Activated T-helper 2 cell treated with anti-CD3 and anti-CD28 coated beads, Interferon-gamma antibody, Interleukin-2, Interleukin-4, amounts not matched to agents 10 μg/mL and 5 μg/mL and 100 μg/mL, durations not matched to agents 14 hours and 24 hours and 36 hours (primary cell): Measurements from ENCODE around the gene CADPS2. TPM values are rescaled to one million over a fixed set of nuclear protein-coding genes. Genes with fewer than 3 reads are reported as not detected.

Experiments used
- DNase-seq: peaks from one replicate; pipeline ENCODE4 v3.0.0; 2021; ENCODE audit warnings: low spot score
- H3K27ac Mint-ChIP-seq: one replicate; pipeline ENCODE4 v1.8.0; 2021; ENCODE audit warnings: mixed read lengths
- H3K27me3 Mint-ChIP-seq: one replicate; pipeline ENCODE4 v1.8.0; 2021; ENCODE audit warnings: low read depth, mixed read lengths
- H3K36me3 Mint-ChIP-seq: one replicate; pipeline ENCODE4 v1.8.0; 2021; ENCODE audit warnings: low read depth, mixed read lengths
- H3K4me1 Mint-ChIP-seq: one replicate; pipeline ENCODE4 v1.8.0; 2021; ENCODE audit warnings: low read depth, mixed read lengths
- H3K4me3 Mint-ChIP-seq: one replicate; pipeline ENCODE4 v1.8.0; 2021; ENCODE audit warnings: low read depth, mild to moderate bottlenecking, moderate library complexity, mixed read lengths
- H3K9me3 Mint-ChIP-seq: one replicate; pipeline ENCODE4 v1.8.0; 2021; ENCODE audit warnings: mixed read lengths
- intact Hi-C: fragments of 100-400 bp; cut with micrococcal nuclease; formaldehyde crosslinking; loops from one replicate; pipeline ENCODE4 v1.15.1; 2023
- total RNA-seq: library from RNA; stranded (reverse); gene quantifications from 2 replicates; pipeline ENCODE4 v1.2.3, GENCODE V29; 2022

CADPS2 gene
- total RNA-seq, 1 donor from 2014 or later: not detected

- DNase-seq: no peak
- intact Hi-C loops: no loop called here
- no peaks in the 10 kb centered on the region for H3K9me3 Mint-ChIP-seq
- no peak overlapping the region for H3K27ac Mint-ChIP-seq
- no peaks in the 10 kb centered on the region for H3K4me1 Mint-ChIP-seq
- no peaks in the 10 kb centered on the region for H3K27me3 Mint-ChIP-seq
- H3K4me3 Mint-ChIP-seq: no peak overlapping the region
- H3K36me3 Mint-ChIP-seq: no peaks in the 10 kb centered on the region
Measured at GRCh38 chr7:122363144-122363543, 523.1 kb downstream of the CADPS2 start.

DNA sequence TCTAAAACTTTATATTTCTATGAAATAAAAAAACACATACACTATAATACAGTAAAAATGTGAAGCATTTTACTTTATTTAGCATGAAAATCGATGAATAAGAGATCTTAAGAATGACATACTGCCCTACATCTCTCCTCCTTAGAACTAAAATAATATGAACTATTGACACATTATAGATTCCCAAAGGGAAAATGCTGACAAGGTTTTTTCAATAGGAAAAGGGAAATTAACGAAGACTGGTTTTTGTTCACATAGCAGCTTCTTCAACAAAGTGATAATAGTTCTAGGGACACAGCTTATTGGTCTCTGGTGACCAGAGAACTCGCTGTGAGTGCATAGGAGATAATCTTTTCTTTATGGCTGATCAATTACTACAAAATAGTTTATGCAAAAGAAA lies 523.8 kb downstream of the CADPS2 start:
- intact Hi-C loops: no loop called here
- Mint-ChIP-seq H3K4me1 (no peaks in the 10 kb centered on the region), H3K4me3 (no peak overlapping the region), H3K9me3 (no peaks in the 10 kb centered on the region), H3K27me3 (no peaks in the 10 kb centered on the region), H3K27ac (no peak overlapping the region), H3K36me3 (no peaks in the 10 kb centered on the region)
- DNase-seq: no peak

DNA sequence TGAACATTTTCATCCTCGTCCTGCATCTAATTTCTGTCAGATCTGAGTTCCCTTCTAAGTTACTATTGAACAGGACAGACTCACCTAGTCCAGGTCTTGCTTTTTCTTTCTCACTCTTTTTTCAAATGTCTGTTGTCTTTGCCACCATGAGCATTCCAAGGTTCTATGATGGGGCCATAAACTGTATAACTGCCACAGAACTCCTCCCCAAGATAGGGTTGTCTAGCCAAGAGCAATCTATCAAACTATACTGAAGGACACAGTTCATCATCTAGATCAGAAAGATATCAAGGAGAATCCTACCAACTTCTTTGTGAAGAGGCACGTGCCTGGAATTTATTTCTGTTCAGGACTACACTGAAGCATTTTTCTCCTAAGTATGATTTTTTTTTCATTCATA lies 531.6 kb downstream of the CADPS2 start:
- H3K4me3 Mint-ChIP-seq: no peak overlapping the region
- no peak overlapping the region for H3K27ac Mint-ChIP-seq
- no peaks in the 10 kb centered on the region for H3K9me3 Mint-ChIP-seq
- no peaks in the 10 kb centered on the region for H3K36me3 Mint-ChIP-seq
- H3K27me3 Mint-ChIP-seq: no peaks in the 10 kb centered on the region
- intact Hi-C loops: no loop called here
- no peak for DNase-seq
- H3K4me1 Mint-ChIP-seq: no peaks in the 10 kb centered on the region

DNA sequence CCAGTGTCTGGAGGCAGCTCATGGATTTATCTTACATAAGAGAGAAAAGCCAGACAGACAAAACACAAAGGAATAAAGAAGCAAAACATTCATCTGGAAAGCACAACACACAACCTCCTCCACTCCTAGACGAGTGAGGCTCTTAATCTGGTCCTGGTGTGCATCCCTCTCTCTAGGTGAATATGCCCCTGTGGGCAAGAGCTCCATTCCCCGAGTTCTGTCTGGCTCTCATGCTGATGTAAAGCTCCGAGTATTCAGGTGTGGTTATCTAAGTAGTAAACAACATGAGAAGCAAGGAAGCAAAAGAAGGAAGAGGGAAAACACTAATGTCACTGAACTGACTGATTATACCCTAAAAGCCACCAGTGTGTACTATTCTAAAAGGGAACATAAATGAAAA lies 533.8 kb downstream of the CADPS2 start:
- no peak overlapping the region for H3K4me3 Mint-ChIP-seq
- H3K36me3 Mint-ChIP-seq: no peaks in the 10 kb centered on the region
- no peak overlapping the region for H3K27ac Mint-ChIP-seq

GRCh38 chr7:122350701-122351100 lies 535.6 kb downstream of the CADPS2 start:
- Mint-ChIP-seq H3K9me3 (no peaks in the 10 kb centered on the region), H3K27me3 (no peaks in the 10 kb centered on the region), H3K27ac (no peak overlapping the region), H3K4me1 (no peaks in the 10 kb centered on the region), H3K4me3 (no peak overlapping the region), H3K36me3 (no peaks in the 10 kb centered on the region)
- no peak for DNase-seq
- intact Hi-C loops: no loop called here

More for the DNA sequence above, 533.8 kb downstream of the CADPS2 start:
- intact Hi-C loops: no loop called here
- no peaks in the 10 kb centered on the region for H3K4me1 Mint-ChIP-seq
- H3K9me3 Mint-ChIP-seq: no peaks in the 10 kb centered on the region
- DNase-seq: no peak
- H3K27me3 Mint-ChIP-seq: no peaks in the 10 kb centered on the region

DNA sequence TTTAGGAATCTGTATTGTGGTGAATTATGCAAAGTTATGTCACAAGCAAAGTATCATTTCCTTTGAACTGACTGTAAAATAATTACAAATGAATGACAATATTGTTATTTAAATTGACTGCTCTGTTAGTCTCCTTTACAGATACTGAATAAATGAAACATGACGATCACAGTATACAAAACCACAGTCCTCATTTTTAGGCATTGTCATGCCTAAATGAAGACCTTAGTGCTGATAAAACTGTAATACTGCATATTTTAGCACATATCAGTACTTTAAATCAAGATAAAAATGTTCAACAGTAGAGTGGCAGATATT lies 542.0 kb downstream of the CADPS2 start:
- intact Hi-C loops: no loop called here
- no peaks in the 10 kb centered on the region for H3K9me3 Mint-ChIP-seq

GRCh38 chr7:122343601-122344302 lies 542.5 kb downstream of the CADPS2 start:
- no peaks in the 10 kb centered on the region for H3K9me3 Mint-ChIP-seq
- intact Hi-C loops: no loop called here
- H3K4me3 Mint-ChIP-seq: no peak overlapping the region
- DNase-seq: no peak
- H3K36me3 Mint-ChIP-seq: no peaks in the 10 kb centered on the region
- H3K27me3 Mint-ChIP-seq: no peaks in the 10 kb centered on the region
- H3K4me1 Mint-ChIP-seq: no peaks in the 10 kb centered on the region
- H3K27ac Mint-ChIP-seq: no peak overlapping the region

More for the DNA sequence above, 542.0 kb downstream of the CADPS2 start:
- no peaks in the 10 kb centered on the region for H3K4me1 Mint-ChIP-seq
- no peak for DNase-seq
- H3K4me3 Mint-ChIP-seq: no peak overlapping the region
- H3K27ac Mint-ChIP-seq: no peak overlapping the region
- H3K27me3 Mint-ChIP-seq: no peaks in the 10 kb centered on the region
- no peaks in the 10 kb centered on the region for H3K36me3 Mint-ChIP-seq

GRCh38 chr7:122340427-122340826 lies 545.8 kb downstream of the CADPS2 start:
- H3K27ac Mint-ChIP-seq: no peak overlapping the region
- intact Hi-C loops: no loop called here
- no peaks in the 10 kb centered on the region for H3K36me3 Mint-ChIP-seq
- no peaks in the 10 kb centered on the region for H3K4me1 Mint-ChIP-seq
- DNase-seq: no peak
- H3K4me3 Mint-ChIP-seq: no peak overlapping the region
- no peaks in the 10 kb centered on the region for H3K9me3 Mint-ChIP-seq
- no peaks in the 10 kb centered on the region for H3K27me3 Mint-ChIP-seq

DNA sequence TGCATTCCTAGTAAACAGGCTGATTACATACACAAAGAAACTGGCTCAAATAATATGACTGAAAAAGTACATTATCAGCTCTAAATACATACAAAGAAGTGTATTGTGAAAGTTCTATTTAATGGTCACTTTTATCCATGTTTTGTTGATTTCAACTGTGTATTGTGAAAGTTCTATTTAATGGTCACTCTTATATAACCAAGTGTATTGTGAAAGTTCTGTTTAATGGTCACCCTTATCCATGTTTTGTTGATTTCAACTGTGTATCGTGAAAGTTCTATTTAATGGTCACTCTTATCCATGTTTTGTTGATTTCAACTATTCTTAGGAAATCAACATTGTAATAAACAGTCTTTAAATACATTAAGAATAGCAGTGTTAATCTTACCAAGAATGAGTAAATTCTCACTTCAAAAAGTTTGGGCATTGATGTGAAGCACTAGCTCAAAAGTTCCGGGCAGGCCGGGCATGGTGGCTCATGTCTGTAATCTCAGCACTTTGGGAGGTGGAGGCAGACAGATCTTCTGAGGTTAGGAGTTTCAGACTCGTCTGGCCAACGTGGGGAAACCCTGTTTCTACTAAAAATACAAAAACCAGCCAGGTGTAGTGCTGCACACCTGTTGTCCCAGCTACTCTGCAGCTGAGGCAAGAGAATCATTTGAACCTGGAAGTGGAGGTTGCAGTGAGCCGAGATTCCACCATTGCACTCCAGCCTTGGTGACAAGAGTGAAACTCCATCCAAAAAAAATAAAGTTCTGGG lies 546.9 kb downstream of the CADPS2 start:
- intact Hi-C loops: no loop called here
- Mint-ChIP-seq H3K36me3 (no peaks in the 10 kb centered on the region), H3K4me1 (no peaks in the 10 kb centered on the region), H3K27me3 (no peaks in the 10 kb centered on the region), H3K4me3 (no peak overlapping the region), H3K9me3 (no peaks in the 10 kb centered on the region), H3K27ac (no peak overlapping the region)
- no peak for DNase-seq

GRCh38 chr7:122337011-122337410 lies 549.2 kb downstream of the CADPS2 start:
- H3K36me3 Mint-ChIP-seq: no peaks in the 10 kb centered on the region
- H3K9me3 Mint-ChIP-seq: no peaks in the 10 kb centered on the region
- no peaks in the 10 kb centered on the region for H3K27me3 Mint-ChIP-seq
- no peak overlapping the region for H3K4me3 Mint-ChIP-seq
- intact Hi-C loops: no loop called here
- H3K4me1 Mint-ChIP-seq: no peaks in the 10 kb centered on the region
- H3K27ac Mint-ChIP-seq: no peak overlapping the region
- no peak for DNase-seq

DNA sequence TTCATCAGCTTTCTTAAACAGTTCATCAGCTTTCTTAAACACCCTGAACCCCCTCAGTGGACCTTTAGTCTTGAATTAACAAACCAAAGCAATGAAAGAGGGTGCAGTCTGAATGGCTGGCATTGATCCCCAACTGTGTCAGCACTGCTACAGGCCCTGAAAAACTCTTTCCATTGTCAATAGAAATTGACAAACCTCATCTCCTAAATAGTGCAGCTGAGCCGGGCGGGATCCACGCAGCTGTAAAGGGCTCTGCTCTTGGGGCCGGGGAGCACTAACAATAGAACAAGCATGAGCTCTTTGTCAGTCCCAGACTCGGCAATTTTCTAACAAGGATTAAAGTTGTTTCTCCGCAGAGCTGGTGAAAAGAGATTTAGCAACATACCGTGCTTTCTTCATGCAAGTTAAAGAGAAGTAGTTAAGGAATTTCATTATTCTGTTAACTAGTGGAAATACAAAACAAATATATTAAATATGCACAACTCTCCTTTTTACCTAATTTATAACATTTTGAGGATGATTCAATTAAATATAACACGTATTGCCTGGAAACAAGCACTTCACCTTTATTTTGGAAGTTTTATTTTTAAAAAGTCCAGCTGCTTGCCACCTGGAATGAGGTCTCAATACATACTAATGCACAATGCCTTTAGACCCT lies 557.0 kb downstream of the CADPS2 start:
- DNase-seq: no peak
- Mint-ChIP-seq H3K4me3 (no peak overlapping the region), H3K36me3 (no peaks in the 10 kb centered on the region), H3K4me1 (no peaks in the 10 kb centered on the region), H3K9me3 (no peaks in the 10 kb centered on the region), H3K27me3 (no peaks in the 10 kb centered on the region), H3K27ac (no peak overlapping the region)
- intact Hi-C loops: no loop called here

- H3K4me3 Mint-ChIP-seq: no peak overlapping the region
- DNase-seq: no peak
- no peak overlapping the region for H3K27ac Mint-ChIP-seq
- H3K4me1 Mint-ChIP-seq: no peaks in the 10 kb centered on the region
- no peaks in the 10 kb centered on the region for H3K27me3 Mint-ChIP-seq
- H3K36me3 Mint-ChIP-seq: no peaks in the 10 kb centered on the region
- no peaks in the 10 kb centered on the region for H3K9me3 Mint-ChIP-seq
- intact Hi-C loops: no loop called here
Measured at GRCh38 chr7:122327969-122328368, 558.3 kb downstream of the CADPS2 start.
